Esophagus muscularis mucosa (tissue), 4 donors: ENCODE data around the gene MMP1. TPM values are rescaled to one million over a fixed set of nuclear protein-coding genes. Genes with fewer than 3 reads are reported as not detected.

ENCODE experiments used
- DNase-seq: peaks from one replicate; pipeline ENCODE4 v3.0.0-alpha.2; 2017; ENCODE audit errors: extremely low spot score
- H3K27ac ChIP-seq, 4 donors: fragments of 200-600 bp; sonication (generic); replicated peaks in 1 of 4; 1 replicate in 3 of 4; 2 replicates in 1 of 4; pipeline ENCODE4 v1.5.1; 2016 to 2019; ENCODE audit warnings: mild to moderate bottlenecking in 1 of 4
- H3K27me3 ChIP-seq, 4 donors: fragments of 200-600 bp; sonication (generic); one replicate each; pipeline versions ENCODE4 v1.5.1 to v1.6.0; 2016 to 2019
- H3K36me3 ChIP-seq, 4 donors: fragments of 200-600 bp; sonication (generic); one replicate each; pipeline ENCODE4 v1.5.1; 2016 to 2019
- H3K4me1 ChIP-seq, 4 donors: fragments of 200-600 bp; sonication (generic); one replicate each; pipeline ENCODE4 v1.5.1; 2016 to 2019
- H3K4me3 ChIP-seq, 4 donors: fragments of 200-600 bp; sonication (generic); 1 replicate in 2 of 4; 2 replicates in 2 of 4; pipeline ENCODE4 v1.5.1; 2016 to 2019; ENCODE audit warnings: mild to moderate bottlenecking in 4 of 4, moderate library complexity in 1 of 4
- H3K9me3 ChIP-seq, 4 donors: fragments of 200-600 bp; sonication (generic); 1 replicate in 3 of 4; 2 replicates in 1 of 4; pipeline ENCODE4 v1.5.1; 2016 to 2019
- CTCF ChIP-seq, 3 experiments: fragments of 200-600 bp in 2 of 3; fragments of 450-650 bp in 1 of 3; sonication (generic) in 2 of 3; IDR thresholded peaks; one replicate each; pipeline ENCODE4 v1.5.1; 2017 to 2019; ENCODE audit warnings: antibody characterized with exemption in 3 of 3, mild to moderate bottlenecking in 2 of 3, moderate library complexity in 1 of 3
- EP300 ChIP-seq: sonication (generic); formaldehyde crosslinking; IDR thresholded peaks from one replicate; pipeline ENCODE4 v1.6.1; 2017; ENCODE audit warnings: antibody characterized with exemption
- POLR2A ChIP-seq: fragments of 450-650 bp; IDR thresholded peaks from one replicate; pipeline ENCODE4 v1.6.1; 2017; ENCODE audit warnings: antibody characterized with exemption, moderate library complexity, mild to moderate bottlenecking, low read depth
- POLR2AphosphoS5 ChIP-seq, 2 donors: sonication (generic); formaldehyde crosslinking; IDR thresholded peaks; one replicate each; pipeline ENCODE4 v1.6.1; 2017; ENCODE audit warnings: antibody characterized with exemption in 2 of 2
- WGBS: methylation state at CpG from one replicate; pipeline ENCODE4 v1.1.5; 2018; 5-methylcytosine and 5-hydroxymethylcytosine counted together
- intact Hi-C: fragments of 100-400 bp; cut with DNase I; formaldehyde crosslinking; loops from one replicate; pipeline ENCODE4 v1.15.1; 2023
- total RNA-seq, 4 donors: library from RNA; depleted of rRNA; stranded (reverse); fragments of >200 nt; gene quantifications; one replicate each; pipeline versions ENCODE4 v1.1.0 to v1.2.1, GENCODE V29; 2016

Gene MMP1
- total RNA-seq, 4 donors from 2014 or later, result 0.17 TPM; not detected in 3

- Histone ChIP-seq H3K27ac (no peak overlapping the region), H3K27me3 (peaks cover 0 to 6% (median 0%) of the 10 kb centered on the region in 4 donors), H3K4me1 (no peaks in the 10 kb centered on the region), H3K36me3 (no peaks in the 10 kb centered on the region), H3K4me3 (no peak overlapping the region), H3K9me3 (no peaks in the 10 kb centered on the region)
- whole genome bisulfite sequencing, result 84% methylated on average over 4 of the region's 4 CpGs
- intact Hi-C loops, result no loop called here
- TF ChIP-seq CTCF (IDR thresholded peaks at IDR 0.05) (no peak), EP300 (no peak), POLR2AphosphoS5 (IDR thresholded peaks at IDR 0.05) (no peak), POLR2A (no peak)
- no peak for DNase-seq
These were observed 36.2 kb downstream of the MMP1 start for GRCh38 chr11:102761646-102762238.

GRCh38 chr11:102760344-102761035 is 37.5 kb downstream of the MMP1 start:
- Histone ChIP-seq H3K4me1 (no peaks in the 10 kb centered on the region), H3K27me3 (peaks cover 0 to 6% (median 0%) of the 10 kb centered on the region in 4 donors), H3K9me3 (no peaks in the 10 kb centered on the region), H3K27ac (no peak overlapping the region), H3K36me3 (no peaks in the 10 kb centered on the region), H3K4me3 (no peak overlapping the region)
- intact Hi-C loops, result no loop called here
- no peak for DNase-seq
- 45% methylated on average over 4 of the region's 4 CpGs for WGBS
- TF ChIP-seq POLR2A (no peak), POLR2AphosphoS5 (IDR thresholded peaks at IDR 0.05) (peak in 1 of 2 donors; percentile 58)

GRCh38 chr11:102757823-102758549 is 40.0 kb downstream of the MMP1 start:
- 89% methylated on average over 2 of the region's 2 CpGs for WGBS
- no peak for DNase-seq
- H3K4me3 ChIP-seq, result no peak overlapping the region
- TF ChIP-seq CTCF (IDR thresholded peaks at IDR 0.05) (no peak), POLR2AphosphoS5 (IDR thresholded peaks at IDR 0.05) (no peak)
- H3K9me3 ChIP-seq, result no peaks in the 10 kb centered on the region
- H3K4me1 ChIP-seq, result no peaks in the 10 kb centered on the region
- intact Hi-C loops, result no loop called here
- peaks cover 0 to 6% (median 0%) of the 10 kb centered on the region in 4 donors for H3K27me3 ChIP-seq
- H3K36me3 ChIP-seq, result no peaks in the 10 kb centered on the region
- H3K27ac ChIP-seq, result no peak overlapping the region

- TF ChIP-seq EP300 (no peak), CTCF (IDR thresholded peaks at IDR 0.05) (no peak), POLR2A (no peak), POLR2AphosphoS5 (IDR thresholded peaks at IDR 0.05) (no peak)
- Histone ChIP-seq H3K9me3 (no peaks in the 10 kb centered on the region), H3K27ac (no peak overlapping the region), H3K4me1 (no peaks in the 10 kb centered on the region), H3K4me3 (no peak overlapping the region), H3K27me3 (peaks cover 0 to 6% (median 0%) of the 10 kb centered on the region in 4 donors), H3K36me3 (no peaks in the 10 kb centered on the region)
- 96% methylated on average over 1 of the region's 1 CpG for WGBS
- intact Hi-C loops, result no loop called here
- DNase-seq, result no peak
These were observed 44.7 kb downstream of the MMP1 start for GRCh38 chr11:102753267-102753666.

GRCh38 chr11:102751673-102752072 is 46.3 kb downstream of the MMP1 start:
- intact Hi-C loops, result no loop called here
- DNase-seq, result no peak

More at GRCh38 chr11:102751673-102752072, 46.3 kb downstream of the MMP1 start:
- Histone ChIP-seq H3K27ac (no peak overlapping the region), H3K36me3 (no peaks in the 10 kb centered on the region), H3K9me3 (no peaks in the 10 kb centered on the region), H3K4me3 (no peak overlapping the region), H3K4me1 (no peaks in the 10 kb centered on the region), H3K27me3 (no peaks in the 10 kb centered on the region)
- TF ChIP-seq POLR2A (no peak), POLR2AphosphoS5 (IDR thresholded peaks at IDR 0.05) (no peak), EP300 (no peak), CTCF (IDR thresholded peaks at IDR 0.05) (no peak)
